ENCODE measurements around the gene DAB1. TPM values are rescaled to one million over a fixed set of nuclear protein-coding genes. Genes with fewer than 3 reads are reported as not detected.

DAB1 gene
- total and polyA plus RNA-seq, 10 of the 15 experiments (the other 5 are each of a cell fraction or from before 2014, with no cell fraction given): 0.02 to 0.10 (median 0.03) TPM; not detected in 5

DNA sequence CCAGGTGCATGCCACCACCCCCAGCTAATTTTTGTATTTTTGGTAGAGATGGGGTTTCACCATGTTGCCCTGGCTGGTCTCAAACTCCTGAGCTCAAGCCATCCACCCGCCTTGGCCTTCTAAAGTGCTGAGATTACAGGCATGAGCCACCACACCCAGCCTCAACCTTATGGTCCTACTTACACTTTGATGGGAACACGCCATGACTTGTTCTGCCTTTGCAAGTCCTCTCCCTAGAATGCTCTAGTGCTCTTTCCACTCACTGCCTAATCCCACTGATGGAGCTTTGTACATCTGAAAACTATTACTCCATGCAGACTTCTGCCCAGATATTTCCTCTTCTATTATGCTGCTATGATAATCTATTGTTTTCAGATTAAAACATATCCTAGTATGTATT, 174.3 kb downstream of the DAB1 start (continued):
- TF ChIP-seq, protein P1, sequence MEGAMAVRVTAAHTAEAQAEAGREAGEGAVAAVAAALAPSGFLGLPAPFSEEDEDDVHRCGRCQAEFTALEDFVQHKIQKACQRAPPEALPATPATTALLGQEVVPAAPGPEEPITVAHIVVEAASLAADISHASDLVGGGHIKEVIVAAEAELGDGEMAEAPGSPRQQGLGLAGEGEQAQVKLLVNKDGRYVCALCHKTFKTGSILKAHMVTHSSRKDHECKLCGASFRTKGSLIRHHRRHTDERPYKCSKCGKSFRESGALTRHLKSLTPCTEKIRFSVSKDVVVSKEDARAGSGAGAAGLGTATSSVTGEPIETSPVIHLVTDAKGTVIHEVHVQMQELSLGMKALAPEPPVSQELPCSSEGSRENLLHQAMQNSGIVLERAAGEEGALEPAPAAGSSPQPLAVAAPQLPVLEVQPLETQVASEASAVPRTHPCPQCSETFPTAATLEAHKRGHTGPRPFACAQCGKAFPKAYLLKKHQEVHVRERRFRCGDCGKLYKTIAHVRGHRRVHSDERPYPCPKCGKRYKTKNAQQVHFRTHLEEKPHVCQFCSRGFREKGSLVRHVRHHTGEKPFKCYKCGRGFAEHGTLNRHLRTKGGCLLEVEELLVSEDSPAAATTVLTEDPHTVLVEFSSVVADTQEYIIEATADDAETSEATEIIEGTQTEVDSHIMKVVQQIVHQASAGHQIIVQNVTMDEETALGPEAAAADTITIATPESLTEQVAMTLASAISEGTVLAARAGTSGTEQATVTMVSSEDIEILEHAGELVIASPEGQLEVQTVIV (IDR thresholded peaks at IDR 0.05; ENCODE audit: borderline replicate concordance, partially characterized antibody): no peak
- TF ChIP-seq BHLHE40 (IDR thresholded peaks at IDR 0.05; ENCODE audit: borderline replicate concordance in 1 of 2, low read depth in 2 of 2, low read length in 1 of 2) (no peak), SUPT20H (IDR thresholded peaks at IDR 0.05; ENCODE audit: borderline replicate concordance, control insufficient read depth, low read depth, low read length) (no peak), ZNF207 (IDR thresholded peaks at IDR 0.05; ENCODE audit: borderline replicate concordance) (no peak), HDGF (IDR thresholded peaks at IDR 0.05) (no peak)

DNA sequence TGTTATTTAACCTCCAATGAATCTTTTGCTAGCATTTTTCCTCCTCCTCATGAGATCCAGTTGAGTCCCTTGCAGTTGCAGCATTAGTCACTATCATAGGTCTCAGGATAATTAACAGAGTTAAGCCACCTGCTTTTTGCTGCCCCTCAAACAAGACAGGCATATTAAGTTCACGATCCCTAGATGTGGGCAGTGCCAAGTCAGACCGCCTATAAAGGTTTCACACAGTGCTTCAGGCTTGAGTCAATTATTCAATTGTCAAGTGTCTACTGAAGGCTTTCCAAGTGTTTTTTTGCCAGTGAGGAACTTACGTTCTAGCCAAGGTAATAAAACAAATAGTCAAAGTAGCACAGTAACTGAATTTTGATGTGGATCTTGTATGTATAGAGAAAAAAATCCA, 175.0 kb downstream of the DAB1 start:
- Histone ChIP-seq H4K20me1 (ENCODE audit: control insufficient read depth, insufficient read depth) (no peaks in the 10 kb centered on the region), H3K9ac (ENCODE audit: control insufficient read depth, insufficient read depth, low read length) (no peak overlapping the region), H2AFZ (ENCODE audit: control insufficient read depth, low read depth, low read length) (no peak overlapping the region), H3K27me3 (replicated peaks in 1 of 2; ENCODE audit: control insufficient read depth in 2 of 2, insufficient read depth in 2 of 2, low read length in 1 of 2) (no peaks in the 10 kb centered on the region; a peak in 1 of 4 replicates), H3K27ac (ENCODE audit: control insufficient read depth, insufficient read depth) (no peak overlapping the region), H3K79me2 (ENCODE audit: control insufficient read depth, insufficient read depth, low read length) (no peaks in the 10 kb centered on the region), H3K4me2 (ENCODE audit: control insufficient read depth, insufficient read depth) (no peak overlapping the region), H3K9me3 (replicated peaks; ENCODE audit: control insufficient read depth, insufficient read depth, low read length) (no peaks in the 10 kb centered on the region), H3K36me3 (ENCODE audit: control insufficient read depth in 2 of 2, insufficient read depth in 2 of 2, low read length in 1 of 2) (no peaks in the 10 kb centered on the region), H3K4me3 (no peak overlapping the region), H3K4me1 (ENCODE audit: control insufficient read depth, insufficient read depth, low read length) (no peaks in the 10 kb centered on the region)
- ChIA-PET CTCF (no interaction called here), SMC1A (ENCODE audit: uncharacterized antibody, unreplicated experiment) (interaction anchor here (0.6 kb wide), 1 partner anchor 432 kb away, joined by 4 read pairs; no protein-coding TSS in a partner anchor), POLR2A (no interaction called here), RAD21 (ENCODE audit: unreplicated experiment) (no interaction called here)
- DNase-seq (ENCODE audit: low read depth, low spot score) (no peak), FAIRE-seq (no peak), ATAC-seq (no peak)
- WGBS (ENCODE audit: insufficient coverage, insufficient replicate concordance, low lambda C conversion rate, missing lambda C conversion rate): 13% methylated on average over 3 of the region's 3 CpGs
- intact Hi-C loops (cut with micrococcal nuclease; ENCODE audit: unreplicated experiment) (no loop called here), in situ Hi-C loops (cut with MboI) (no loop called here)
- no TSS peak for BruUV-seq (replicated peaks)
- TF ChIP-seq JUNB (IDR thresholded peaks at IDR 0.05) (no peak), SREBF1 (IDR thresholded peaks at IDR 0.05; ENCODE audit: low read length) (no peak), EED (IDR thresholded peaks at IDR 0.05; ENCODE audit: low read depth) (no peak), ASH2L (IDR thresholded peaks at IDR 0.05; ENCODE audit: borderline replicate concordance, low read depth) (no peak), SUPT20H (IDR thresholded peaks at IDR 0.05; ENCODE audit: borderline replicate concordance, control insufficient read depth, low read depth, low read length) (no peak), FOS (IDR thresholded peaks at IDR 0.05; ENCODE audit: borderline replicate concordance, extremely low read depth, insufficient read length) (no peak), YBX1 (IDR thresholded peaks at IDR 0.05) (no peak)
- TF ChIP-seq, protein P2, sequence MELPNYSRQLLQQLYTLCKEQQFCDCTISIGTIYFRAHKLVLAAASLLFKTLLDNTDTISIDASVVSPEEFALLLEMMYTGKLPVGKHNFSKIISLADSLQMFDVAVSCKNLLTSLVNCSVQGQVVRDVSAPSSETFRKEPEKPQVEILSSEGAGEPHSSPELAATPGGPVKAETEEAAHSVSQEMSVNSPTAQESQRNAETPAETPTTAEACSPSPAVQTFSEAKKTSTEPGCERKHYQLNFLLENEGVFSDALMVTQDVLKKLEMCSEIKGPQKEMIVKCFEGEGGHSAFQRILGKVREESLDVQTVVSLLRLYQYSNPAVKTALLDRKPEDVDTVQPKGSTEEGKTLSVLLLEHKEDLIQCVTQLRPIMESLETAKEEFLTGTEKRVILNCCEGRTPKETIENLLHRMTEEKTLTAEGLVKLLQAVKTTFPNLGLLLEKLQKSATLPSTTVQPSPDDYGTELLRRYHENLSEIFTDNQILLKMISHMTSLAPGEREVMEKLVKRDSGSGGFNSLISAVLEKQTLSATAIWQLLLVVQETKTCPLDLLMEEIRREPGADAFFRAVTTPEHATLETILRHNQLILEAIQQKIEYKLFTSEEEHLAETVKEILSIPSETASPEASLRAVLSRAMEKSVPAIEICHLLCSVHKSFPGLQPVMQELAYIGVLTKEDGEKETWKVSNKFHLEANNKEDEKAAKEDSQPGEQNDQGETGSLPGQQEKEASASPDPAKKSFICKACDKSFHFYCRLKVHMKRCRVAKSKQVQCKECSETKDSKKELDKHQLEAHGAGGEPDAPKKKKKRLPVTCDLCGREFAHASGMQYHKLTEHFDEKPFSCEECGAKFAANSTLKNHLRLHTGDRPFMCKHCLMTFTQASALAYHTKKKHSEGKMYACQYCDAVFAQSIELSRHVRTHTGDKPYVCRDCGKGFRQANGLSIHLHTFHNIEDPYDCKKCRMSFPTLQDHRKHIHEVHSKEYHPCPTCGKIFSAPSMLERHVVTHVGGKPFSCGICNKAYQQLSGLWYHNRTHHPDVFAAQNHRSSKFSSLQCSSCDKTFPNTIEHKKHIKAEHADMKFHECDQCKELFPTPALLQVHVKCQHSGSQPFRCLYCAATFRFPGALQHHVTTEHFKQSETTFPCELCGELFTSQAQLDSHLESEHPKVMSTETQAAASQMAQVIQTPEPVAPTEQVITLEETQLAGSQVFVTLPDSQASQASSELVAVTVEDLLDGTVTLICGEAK (IDR thresholded peaks at IDR 0.05; ENCODE audit: borderline replicate concordance): no peak
- TF ChIP-seq, protein P3, sequence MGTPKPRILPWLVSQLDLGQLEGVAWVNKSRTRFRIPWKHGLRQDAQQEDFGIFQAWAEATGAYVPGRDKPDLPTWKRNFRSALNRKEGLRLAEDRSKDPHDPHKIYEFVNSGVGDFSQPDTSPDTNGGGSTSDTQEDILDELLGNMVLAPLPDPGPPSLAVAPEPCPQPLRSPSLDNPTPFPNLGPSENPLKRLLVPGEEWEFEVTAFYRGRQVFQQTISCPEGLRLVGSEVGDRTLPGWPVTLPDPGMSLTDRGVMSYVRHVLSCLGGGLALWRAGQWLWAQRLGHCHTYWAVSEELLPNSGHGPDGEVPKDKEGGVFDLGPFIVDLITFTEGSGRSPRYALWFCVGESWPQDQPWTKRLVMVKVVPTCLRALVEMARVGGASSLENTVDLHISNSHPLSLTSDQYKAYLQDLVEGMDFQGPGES (IDR thresholded peaks at IDR 0.05): no peak
- TF ChIP-seq, protein P4, sequence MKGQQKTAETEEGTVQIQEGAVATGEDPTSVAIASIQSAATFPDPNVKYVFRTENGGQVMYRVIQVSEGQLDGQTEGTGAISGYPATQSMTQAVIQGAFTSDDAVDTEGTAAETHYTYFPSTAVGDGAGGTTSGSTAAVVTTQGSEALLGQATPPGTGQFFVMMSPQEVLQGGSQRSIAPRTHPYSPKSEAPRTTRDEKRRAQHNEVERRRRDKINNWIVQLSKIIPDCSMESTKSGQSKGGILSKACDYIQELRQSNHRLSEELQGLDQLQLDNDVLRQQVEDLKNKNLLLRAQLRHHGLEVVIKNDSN (IDR thresholded peaks at IDR 0.05; ENCODE audit: borderline replicate concordance, extremely low read length, insufficient read depth, low read depth, low read length): no peak
